Natural killer cell (primary cell): ENCODE data around the gene E2F7. TPM values are rescaled to one million over a fixed set of nuclear protein-coding genes. Genes with fewer than 3 reads are reported as not detected.

Experiments used
- ATAC-seq, 3 donors: fragments of 150-1000 bp in 2 of 3; fragments of 200-7000 bp in 1 of 3; cut with Tn5 transposase; 1 replicate in 1 of 3; 2 replicates in 2 of 3; pipeline ENCODE4 v1.10.0; 2021; ENCODE audit warnings: mild to moderate bottlenecking in 2 of 3, moderate library complexity in 2 of 3
- DNase-seq, 2 donors: peaks; one replicate each; pipeline versions ENCODE4 v3.0.0 to v3.0.0-alpha.2; 2013 to 2021; ENCODE audit warnings: mixed read lengths in 1 of 2
- H3K27ac ChIP-seq: one replicate; pipeline ENCODE4 v1.5.1; 2013; ENCODE audit warnings: mild to moderate bottlenecking, low read length
- H3K27me3 ChIP-seq: one replicate; pipeline ENCODE4 v1.6.1; 2013; ENCODE audit warnings: low read length; ENCODE audit not compliant: control insufficient read depth, insufficient read depth
- H3K36me3 ChIP-seq: one replicate; pipeline ENCODE4 v1.6.1; 2013; ENCODE audit warnings: low read length; ENCODE audit not compliant: control insufficient read depth, insufficient read depth
- H3K4me1 ChIP-seq: one replicate; pipeline ENCODE4 v1.6.1; 2013; ENCODE audit warnings: low read length; ENCODE audit not compliant: control insufficient read depth, insufficient read depth
- H3K4me3 ChIP-seq: one replicate; pipeline ENCODE4 v1.5.1; 2013; ENCODE audit warnings: low read length
- H3K9me3 ChIP-seq: one replicate; pipeline ENCODE4 v1.6.1; 2013; ENCODE audit warnings: low read length; ENCODE audit not compliant: control insufficient read depth, insufficient read depth
- H3K27ac Mint-ChIP-seq, 2 donors: one replicate each; pipeline ENCODE4 v1.8.0; 2022; ENCODE audit warnings: mild to moderate bottlenecking in 2 of 2, mixed read lengths in 2 of 2, moderate library complexity in 1 of 2
- H3K27me3 Mint-ChIP-seq, 2 donors: one replicate each; pipeline ENCODE4 v1.8.0; 2022; ENCODE audit warnings: low read depth in 2 of 2, mixed read lengths in 2 of 2
- H3K36me3 Mint-ChIP-seq: one replicate; pipeline ENCODE4 v1.8.0; 2022; ENCODE audit warnings: mixed read lengths
- H3K4me1 Mint-ChIP-seq, 2 donors: one replicate each; pipeline ENCODE4 v1.8.0; 2022; ENCODE audit warnings: mixed read lengths in 2 of 2
- H3K4me3 Mint-ChIP-seq: one replicate; pipeline ENCODE4 v1.8.0; 2022; ENCODE audit warnings: mild to moderate bottlenecking, moderate library complexity, mixed read lengths
- H3K9me3 Mint-ChIP-seq, 2 donors: one replicate each; pipeline ENCODE4 v1.8.0; 2022; ENCODE audit warnings: mixed read lengths in 2 of 2
- WGBS: methylation state at CpG from one replicate; pipeline ENCODE4 v1.1.7; 2013; ENCODE audit warnings: missing lambda C conversion rate; ENCODE audit not compliant: insufficient coverage; 5-methylcytosine and 5-hydroxymethylcytosine counted together
- intact Hi-C: fragments of 100-400 bp; cut with micrococcal nuclease; formaldehyde crosslinking; loops from one replicate; pipeline ENCODE4 v1.14.2; 2022
- total RNA-seq, 4 donors: library from RNA; stranded (reverse); fragments of 120-200 nt in 1 of 4; gene quantifications; one replicate each; pipeline versions ENCODE4 v1.2.3 to v1.2.4, GENCODE V29; 2013 to 2022
- TF ChIP-seq, protein P1 (sequence below): fragments of 200-600 bp; IDR thresholded peaks from one replicate; pipeline ENCODE4 v1.8.0; 2022; ENCODE audit warnings: antibody characterized with exemption

Gene E2F7
- total RNA-seq, 3 donors from 2014 or later (not counting 1 experiment from before 2014, with no cell fraction given) = 0.30 to 1.1 (median 0.59) TPM

GRCh38 chr12:77035226-77035625 is 30.1 kb downstream of the E2F7 start:
- Histone ChIP-seq H3K9me3 (no peaks in the 10 kb centered on the region), H3K27ac (no peak overlapping the region), H3K4me3 (no peak overlapping the region), H3K36me3 (no peaks in the 10 kb centered on the region), H3K27me3 (no peaks in the 10 kb centered on the region), H3K4me1 (no peaks in the 10 kb centered on the region)
- DNase-seq (no peak), ATAC-seq (no peak)
- intact Hi-C loops = no loop called here
- Mint-ChIP-seq H3K36me3 (no peaks in the 10 kb centered on the region), H3K9me3 (peaks cover 2 to 5% of the 10 kb centered on the region in 2 donors), H3K27me3 (no peaks in the 10 kb centered on the region), H3K27ac (no peak overlapping the region), H3K4me3 (no peak overlapping the region), H3K4me1 (no peaks in the 10 kb centered on the region)
- TF ChIP-seq, protein P1, sequence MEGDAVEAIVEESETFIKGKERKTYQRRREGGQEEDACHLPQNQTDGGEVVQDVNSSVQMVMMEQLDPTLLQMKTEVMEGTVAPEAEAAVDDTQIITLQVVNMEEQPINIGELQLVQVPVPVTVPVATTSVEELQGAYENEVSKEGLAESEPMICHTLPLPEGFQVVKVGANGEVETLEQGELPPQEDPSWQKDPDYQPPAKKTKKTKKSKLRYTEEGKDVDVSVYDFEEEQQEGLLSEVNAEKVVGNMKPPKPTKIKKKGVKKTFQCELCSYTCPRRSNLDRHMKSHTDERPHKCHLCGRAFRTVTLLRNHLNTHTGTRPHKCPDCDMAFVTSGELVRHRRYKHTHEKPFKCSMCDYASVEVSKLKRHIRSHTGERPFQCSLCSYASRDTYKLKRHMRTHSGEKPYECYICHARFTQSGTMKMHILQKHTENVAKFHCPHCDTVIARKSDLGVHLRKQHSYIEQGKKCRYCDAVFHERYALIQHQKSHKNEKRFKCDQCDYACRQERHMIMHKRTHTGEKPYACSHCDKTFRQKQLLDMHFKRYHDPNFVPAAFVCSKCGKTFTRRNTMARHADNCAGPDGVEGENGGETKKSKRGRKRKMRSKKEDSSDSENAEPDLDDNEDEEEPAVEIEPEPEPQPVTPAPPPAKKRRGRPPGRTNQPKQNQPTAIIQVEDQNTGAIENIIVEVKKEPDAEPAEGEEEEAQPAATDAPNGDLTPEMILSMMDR = no peak
- WGBS = 100% methylated on average over 1 of the region's 1 CpG

- Mint-ChIP-seq H3K9me3 (peaks cover 2 to 5% of the 10 kb centered on the region in 2 donors), H3K4me3 (no peak overlapping the region), H3K27me3 (no peaks in the 10 kb centered on the region), H3K4me1 (no peaks in the 10 kb centered on the region), H3K36me3 (no peaks in the 10 kb centered on the region), H3K27ac (no peak overlapping the region)
- intact Hi-C loops = no loop called here
- ATAC-seq = no peak
- WGBS = 95% methylated on average over 7 of the region's 9 CpGs
- Histone ChIP-seq H3K36me3 (no peaks in the 10 kb centered on the region), H3K9me3 (no peaks in the 10 kb centered on the region), H3K4me3 (no peak overlapping the region), H3K27ac (no peak overlapping the region), H3K27me3 (no peaks in the 10 kb centered on the region), H3K4me1 (no peaks in the 10 kb centered on the region)
- no peak for DNase-seq
- TF ChIP-seq, protein P1 = no peak
Observed at GRCh38 chr12:77033658-77034536, 31.5 kb downstream of the E2F7 start.

GRCh38 chr12:77032406-77032805 is 33.0 kb downstream of the E2F7 start:
- ATAC-seq (no peak), DNase-seq (no peak)
- no peaks in the 10 kb centered on the region for H3K9me3 ChIP-seq
- TF ChIP-seq, protein P1 = no peak
- H3K27me3 Mint-ChIP-seq = no peaks in the 10 kb centered on the region
- intact Hi-C loops = no loop called here
- no peaks in the 10 kb centered on the region for H3K36me3 Mint-ChIP-seq
- H3K9me3 Mint-ChIP-seq = peaks cover under 1 to 1% of the 10 kb centered on the region in 2 donors
- no peaks in the 10 kb centered on the region for H3K4me1 ChIP-seq
- no peak overlapping the region for H3K27ac ChIP-seq
- H3K36me3 ChIP-seq = no peaks in the 10 kb centered on the region
- no peak overlapping the region for H3K4me3 ChIP-seq
- H3K4me1 Mint-ChIP-seq = no peaks in the 10 kb centered on the region
- no peak overlapping the region for H3K27ac Mint-ChIP-seq
- H3K4me3 Mint-ChIP-seq = no peak overlapping the region
- H3K27me3 ChIP-seq = no peaks in the 10 kb centered on the region
- 94% methylated on average over 2 of the region's 2 CpGs for WGBS
